CD14-positive monocyte (primary cell): Measurements from ENCODE around the gene TRIM9. TPM values are rescaled to one million over a fixed set of nuclear protein-coding genes. Genes with fewer than 3 reads are reported as not detected.

Experiments
- DNase-seq, 3 donors: peaks; one replicate each; pipeline ENCODE4 v3.0.0-alpha.2; 2011 to 2022
- H2AFZ ChIP-seq: 2 replicates; pipeline ENCODE4 v1.6.0; 2012; ENCODE audit warnings: mild to moderate bottlenecking, low read depth, low read length, inconsistent platforms; ENCODE audit not compliant: insufficient read depth, poor library complexity, severe bottlenecking
- H3K27ac ChIP-seq, 2 donors: 1 replicate in 1 of 2; 2 replicates in 1 of 2; pipeline ENCODE4 v1.5.1; 2012 to 2013; ENCODE audit warnings: low read length in 2 of 2, control low read depth in 1 of 2, inconsistent platforms in 1 of 2, low read depth in 1 of 2, mild to moderate bottlenecking in 1 of 2
- H3K27me3 ChIP-seq, 2 donors: one replicate each; pipeline versions ENCODE4 v1.6.0 to v1.6.1; 2011 to 2013; ENCODE audit warnings: low read length in 2 of 2; ENCODE audit not compliant: control insufficient read depth in 2 of 2, insufficient read depth in 2 of 2
- H3K36me3 ChIP-seq, 2 donors: replicated peaks in 1 of 2; 1 replicate in 1 of 2; 2 replicates in 1 of 2; pipeline versions ENCODE4 v1.5.1 to v1.6.1; 2012 to 2013; ENCODE audit warnings: low read length in 2 of 2, control low read depth in 1 of 2, inconsistent platforms in 1 of 2, mild to moderate bottlenecking in 1 of 2; ENCODE audit not compliant: insufficient read depth in 2 of 2, control insufficient read depth in 1 of 2
- H3K4me1 ChIP-seq, 2 donors: 1 replicate in 1 of 2; 2 replicates in 1 of 2; pipeline versions ENCODE4 v1.5.1 to v1.6.1; 2012 to 2013; ENCODE audit warnings: low read length in 2 of 2, control low read depth in 1 of 2, inconsistent platforms in 1 of 2, mild to moderate bottlenecking in 1 of 2, moderate library complexity in 1 of 2; ENCODE audit not compliant: insufficient read depth in 2 of 2, control insufficient read depth in 1 of 2
- H3K4me2 ChIP-seq: replicated peaks from 2 replicates; pipeline ENCODE3; 2012; ENCODE audit warnings: low read length, moderate library complexity, mild to moderate bottlenecking; ENCODE audit not compliant: poor library complexity, severe bottlenecking; ENCODE audit errors: extremely low read depth
- H3K4me3 ChIP-seq, 3 experiments: fragments of 200-600 bp in 1 of 3; sonication (generic) in 1 of 3; replicated peaks in 1 of 3; 1 replicate in 2 of 3; 2 replicates in 1 of 3; pipeline ENCODE4 v1.5.1; 2011 to 2013; ENCODE audit warnings: low read length in 3 of 3, mild to moderate bottlenecking in 3 of 3, control low read depth in 2 of 3, low read depth in 2 of 3, inconsistent platforms in 1 of 3, moderate library complexity in 1 of 3
- H3K79me2 ChIP-seq: 2 replicates; pipeline ENCODE4 v1.6.0; 2012; ENCODE audit warnings: mild to moderate bottlenecking, control low read depth, inconsistent platforms, low read length, moderate library complexity; ENCODE audit not compliant: insufficient read depth
- H3K9ac ChIP-seq: 2 replicates; pipeline ENCODE4 v1.6.0; 2017; ENCODE audit warnings: low read length, mild to moderate bottlenecking; ENCODE audit not compliant: insufficient read depth, poor library complexity, severe bottlenecking
- H3K9me3 ChIP-seq, 2 donors: replicated peaks in 1 of 2; 1 replicate in 1 of 2; 2 replicates in 1 of 2; pipeline versions ENCODE4 v1.5.1 to v1.6.1; 2012 to 2013; ENCODE audit warnings: low read length in 2 of 2, control low read depth in 1 of 2; ENCODE audit not compliant: control insufficient read depth in 1 of 2, insufficient read depth in 1 of 2
- H4K20me1 ChIP-seq: 2 replicates; pipeline ENCODE4 v1.6.0; 2012; ENCODE audit warnings: mild to moderate bottlenecking, low read length, control low read depth, moderate library complexity; ENCODE audit not compliant: insufficient read depth
- H3K27ac Mint-ChIP-seq, 7 donors: one replicate each; pipeline ENCODE4 v1.8.0; 2020; ENCODE audit warnings: mild to moderate bottlenecking in 7 of 7, mixed read lengths in 7 of 7, moderate library complexity in 6 of 7, inconsistent platforms in 2 of 7
- H3K27me3 Mint-ChIP-seq, 3 donors: one replicate each; pipeline ENCODE4 v1.8.0; 2021 to 2022; ENCODE audit warnings: low read depth in 3 of 3, mild to moderate bottlenecking in 3 of 3, mixed read lengths in 3 of 3, moderate library complexity in 3 of 3, inconsistent platforms in 1 of 3
- H3K36me3 Mint-ChIP-seq, 2 donors: one replicate each; pipeline ENCODE4 v1.8.0; 2020; ENCODE audit warnings: mixed read lengths in 2 of 2, inconsistent platforms in 1 of 2, mild to moderate bottlenecking in 1 of 2
- H3K4me1 Mint-ChIP-seq: one replicate; pipeline ENCODE4 v1.8.0; 2020; ENCODE audit warnings: mild to moderate bottlenecking, mixed read lengths
- H3K4me3 Mint-ChIP-seq, 2 donors: one replicate each; pipeline ENCODE4 v1.8.0; 2020; ENCODE audit warnings: mild to moderate bottlenecking in 2 of 2, mixed read lengths in 2 of 2, moderate library complexity in 1 of 2
- H3K9me3 Mint-ChIP-seq, 7 donors: one replicate each; pipeline ENCODE4 v1.8.0; 2020 to 2022; ENCODE audit warnings: mixed read lengths in 7 of 7, mild to moderate bottlenecking in 6 of 7, moderate library complexity in 6 of 7, inconsistent platforms in 2 of 7
- WGBS: methylation state at CpG from one replicate; pipeline ENCODE4 v1.1.5; 2013; ENCODE audit warnings: missing lambda C conversion rate; ENCODE audit not compliant: insufficient coverage; 5-methylcytosine and 5-hydroxymethylcytosine counted together
- intact Hi-C, 2 donors: fragments of 100-400 bp; cut with micrococcal nuclease; formaldehyde crosslinking; loops; one replicate each; pipeline versions ENCODE4 v1.15.0 to v1.15.1; 2023
- polyA plus RNA-seq, 3 donors: library from polyadenylated mRNA; depleted of rRNA in 1 of 3; unstranded in 2 of 3; stranded (reverse) in 1 of 3; fragments of 300-500 nt in 2 of 3; fragments of >200 nt in 1 of 3; fragmentation: Illumina TruSeq in 2 of 3; gene quantifications; 1 replicate in 2 of 3; 2 replicates in 1 of 3; pipeline ENCODE4 v1.2.3, GENCODE V29; 2012 to 2021
- TF ChIP-seq, protein P1 (sequence below): fragments of 200-600 bp; IDR thresholded peaks from one replicate; pipeline ENCODE4 v1.8.0; 2022; ENCODE audit warnings: antibody characterized with exemption, mild to moderate bottlenecking

The TRIM9 gene
- polyA plus RNA-seq, 3 donors, result 0.01 TPM; not detected in 2

DNA sequence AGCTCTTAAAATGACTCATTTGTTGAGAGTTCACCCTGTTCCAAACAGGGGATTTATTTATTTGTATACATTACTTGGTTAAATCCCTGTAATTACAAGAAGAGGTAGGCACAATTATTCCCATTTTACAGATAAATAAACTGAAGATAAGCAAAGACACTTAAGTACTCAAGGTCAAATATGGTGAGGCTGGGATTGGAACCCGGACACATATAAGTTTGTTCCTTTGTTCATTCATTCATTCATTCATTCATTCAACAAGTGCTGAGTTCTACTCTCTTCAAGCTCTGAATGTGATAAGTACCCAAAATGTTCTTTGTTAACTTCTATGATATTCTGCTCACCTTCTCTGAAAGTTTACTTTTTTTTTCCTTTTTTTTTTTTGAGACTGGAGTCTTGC is 2.4 kb upstream of the TRIM9 start:
- intact Hi-C loops, result no loop called here
- DNase-seq, result no peak
- TF ChIP-seq, protein P1, sequence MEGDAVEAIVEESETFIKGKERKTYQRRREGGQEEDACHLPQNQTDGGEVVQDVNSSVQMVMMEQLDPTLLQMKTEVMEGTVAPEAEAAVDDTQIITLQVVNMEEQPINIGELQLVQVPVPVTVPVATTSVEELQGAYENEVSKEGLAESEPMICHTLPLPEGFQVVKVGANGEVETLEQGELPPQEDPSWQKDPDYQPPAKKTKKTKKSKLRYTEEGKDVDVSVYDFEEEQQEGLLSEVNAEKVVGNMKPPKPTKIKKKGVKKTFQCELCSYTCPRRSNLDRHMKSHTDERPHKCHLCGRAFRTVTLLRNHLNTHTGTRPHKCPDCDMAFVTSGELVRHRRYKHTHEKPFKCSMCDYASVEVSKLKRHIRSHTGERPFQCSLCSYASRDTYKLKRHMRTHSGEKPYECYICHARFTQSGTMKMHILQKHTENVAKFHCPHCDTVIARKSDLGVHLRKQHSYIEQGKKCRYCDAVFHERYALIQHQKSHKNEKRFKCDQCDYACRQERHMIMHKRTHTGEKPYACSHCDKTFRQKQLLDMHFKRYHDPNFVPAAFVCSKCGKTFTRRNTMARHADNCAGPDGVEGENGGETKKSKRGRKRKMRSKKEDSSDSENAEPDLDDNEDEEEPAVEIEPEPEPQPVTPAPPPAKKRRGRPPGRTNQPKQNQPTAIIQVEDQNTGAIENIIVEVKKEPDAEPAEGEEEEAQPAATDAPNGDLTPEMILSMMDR, result no peak
- peaks cover 29 to 56% of the 10 kb centered on the region in 2 donors for H3K27me3 ChIP-seq
- peaks cover 25 to 31% of the 10 kb centered on the region in 2 donors for H3K4me1 ChIP-seq
- WGBS, result 100% methylated on average over 1 of the region's 1 CpG
- no peaks in the 10 kb centered on the region for H4K20me1 ChIP-seq
- H3K79me2 ChIP-seq, result no peaks in the 10 kb centered on the region
- H3K36me3 ChIP-seq, result no peaks in the 10 kb centered on the region
- peaks cover 4 to 10% of the 10 kb centered on the region in 2 donors for H3K9me3 ChIP-seq
- H2AFZ ChIP-seq, result no peak overlapping the region
- no peak overlapping the region for H3K4me2 ChIP-seq
- Mint-ChIP-seq H3K4me3 (peak overlapping the region in 1 of 2 donors; percentile 42), H3K27ac (no peak overlapping the region), H3K4me1 (peaks cover 27% of the 10 kb centered on the region), H3K27me3 (peaks cover 43 to 46% (median 46%) of the 10 kb centered on the region in 3 donors), H3K36me3 (peaks cover 3 to 9% of the 10 kb centered on the region in 2 donors), H3K9me3 (peaks cover 0 to 20% (median 4%) of the 10 kb centered on the region in 7 donors)
- H3K27ac ChIP-seq, result no peak overlapping the region
- H3K4me3 ChIP-seq, result no peak overlapping the region
- H3K9ac ChIP-seq, result no peak overlapping the region

DNA sequence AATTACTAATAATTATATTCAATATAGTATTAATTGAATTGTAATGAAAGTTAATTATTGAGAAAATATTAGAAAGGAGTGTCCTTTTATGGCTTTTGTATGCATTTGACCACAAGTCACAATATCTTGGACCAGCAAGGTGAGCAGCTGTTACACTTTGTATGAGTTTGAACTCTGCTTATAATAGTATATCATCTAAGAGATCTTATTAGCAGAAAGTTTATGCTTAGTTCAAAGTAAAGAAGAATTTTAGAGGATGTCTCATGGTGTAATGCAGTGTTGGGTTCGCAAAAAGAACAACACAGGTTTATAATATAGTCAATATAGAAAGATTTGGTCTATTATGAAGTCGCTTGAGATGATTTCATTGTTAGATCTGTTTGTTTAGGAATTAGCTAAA is 2.0 kb upstream of the TRIM9 start:
- Histone ChIP-seq H2AFZ (no peak overlapping the region), H3K4me2 (no peak overlapping the region), H3K9me3 (peaks cover 4 to 10% of the 10 kb centered on the region in 2 donors), H3K27ac (no peak overlapping the region), H3K4me3 (no peak overlapping the region), H3K27me3 (peaks cover 29 to 60% of the 10 kb centered on the region in 2 donors), H3K9ac (no peak overlapping the region), H3K79me2 (no peaks in the 10 kb centered on the region), H3K36me3 (no peaks in the 10 kb centered on the region), H4K20me1 (no peaks in the 10 kb centered on the region), H3K4me1 (peaks cover 25 to 31% of the 10 kb centered on the region in 2 donors)
- H3K36me3 Mint-ChIP-seq, result peaks cover 3 to 9% of the 10 kb centered on the region in 2 donors
- no CpG with 5 or more reads among the region's 2 CpGs for WGBS
- no peak for DNase-seq
- H3K27ac Mint-ChIP-seq, result no peak overlapping the region
- TF ChIP-seq, protein P1, result no peak
- H3K4me1 Mint-ChIP-seq, result peaks cover 27% of the 10 kb centered on the region
- peaks cover 46 to 48% (median 47%) of the 10 kb centered on the region in 3 donors for H3K27me3 Mint-ChIP-seq
- peaks cover 0 to 20% (median 4%) of the 10 kb centered on the region in 7 donors for H3K9me3 Mint-ChIP-seq
- H3K4me3 Mint-ChIP-seq, result no peak overlapping the region
- intact Hi-C loops, result no loop called here
